ENCODE measurements around the gene MARF1. TPM values are rescaled to one million over a fixed set of nuclear protein-coding genes. Genes with fewer than 3 reads are reported as not detected.
A peak's percentile ranks its signal among the peaks of the same experiment; 100 is the strongest.

MARF1 gene
- total and polyA plus RNA-seq, 9 of the 15 experiments (the other 6 are each of a cell fraction or from before 2014, with no cell fraction given) = 4.7 to 33.2 (median 11.7) TPM

DNA sequence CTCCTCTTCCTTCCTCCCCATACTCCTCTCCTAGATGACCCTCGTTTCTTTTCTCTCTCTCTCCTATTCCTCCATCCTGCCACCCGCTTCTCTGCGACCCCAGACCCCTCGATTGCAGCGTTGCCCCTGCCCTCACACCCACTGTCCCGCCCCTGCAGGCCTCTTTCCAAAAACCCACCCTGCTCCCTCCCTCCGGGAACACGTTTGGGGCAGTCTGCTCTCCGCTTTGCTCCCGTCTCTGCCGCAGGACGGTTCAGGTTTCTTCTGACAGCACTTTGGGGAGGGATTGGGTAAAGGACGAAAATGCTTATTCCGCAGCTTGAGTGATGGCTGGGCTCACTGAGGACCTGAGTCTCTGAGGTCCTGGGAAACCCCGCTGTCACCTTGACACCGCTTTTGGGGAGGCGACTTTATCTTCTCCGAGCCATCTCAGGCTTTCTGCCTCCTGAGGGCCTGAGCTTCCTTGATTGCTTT is 7.8 kb upstream of the MARF1 start:
- TSS peak; percentile 45 for BruUV-seq (replicated peaks)
- ATAC-seq (peak; percentile 60), DNase-seq (ENCODE audit: extremely low read depth in 1 of 4, low spot score in 3 of 4) (peak; percentile 31 to 80 (median 48)), FAIRE-seq (peak; percentile 78)
- ChIA-PET CTCF (ENCODE audit: low intra/inter-chr PET ratio) (interaction anchor here (0.6 kb wide), 1 partner anchor 16 kb away, joined by 4 read pairs; no protein-coding TSS in a partner anchor), POLR2A (interaction anchor here (0.5 to 1.6 kb wide), 4 partner anchors 9 to 1640 kb away, joined by 3 to 8 read pairs (median 4); partner anchors contain the start of gene MARF1)
- Histone ChIP-seq H3K4me1 (replicated peaks in 1 of 2; ENCODE audit: control insufficient read depth in 2 of 2, insufficient read depth in 2 of 2, low read length in 2 of 2) (peaks cover 9 to 19% of the 10 kb centered on the region in 2 experiments; a peak in 3 of 5 replicates), H3K36me3 (ENCODE audit: control insufficient read depth, insufficient read depth, low read length) (peaks cover 17% of the 10 kb centered on the region; the same call in 2 of the 3 replicates), H3K9me1 (ENCODE audit: control insufficient read depth, insufficient read depth, low read length) (no peaks in the 10 kb centered on the region), H3K79me2 (ENCODE audit: control insufficient read depth, insufficient read depth, low read length) (peaks cover 52% of the 10 kb centered on the region), H3K27ac (ENCODE audit: extremely low read depth, low read depth, low read length) (peak overlapping the region; percentile 84), H4K20me1 (replicated peaks; ENCODE audit: control insufficient read depth, insufficient read depth, low read length) (0 out of 2 replicates have a peak, but pooled peaks cover 3% of the 10 kb centered on the region), H3K27me3 (ENCODE audit: control insufficient read depth in 2 of 2, insufficient read depth in 2 of 2, low read length in 2 of 2) (no peaks in the 10 kb centered on the region), H3K4me3 (peak overlapping the region; percentile 85), H2AFZ (ENCODE audit: low read depth, low read length) (peak overlapping the region; percentile 86), H3K4me2 (ENCODE audit: insufficient read depth, low read length) (peak overlapping the region; percentile 89), H3K9ac (ENCODE audit: insufficient read depth in 1 of 2, low read depth in 2 of 2, low read length in 2 of 2) (peak overlapping the region; percentile 90 to 96), H3K9me3 (replicated peaks; ENCODE audit: control insufficient read depth, insufficient read depth, low read depth, low read length) (no peaks in the 10 kb centered on the region)
- intact Hi-C loops (cut with micrococcal nuclease) = no loop called here
- in situ Hi-C loops (cut with MboI) = no loop called here
- 0% methylated on average over 14 of the region's 18 CpGs for WGBS (ENCODE audit: insufficient coverage, low coverage, missing lambda C conversion rate)
- 0 out of 2 replicates have a peak, but pooled peaks have one; percentile 23 for TF ChIP-seq TRIM28 (IDR thresholded peaks at IDR 0.05)
- no peak for TF ChIP-seq MEF2D (tag; conservative IDR thresholded peaks at IDR 0.05; ENCODE audit: low read depth)
- 0 out of 2 replicates have a peak, but pooled peaks have one; percentile 28 for TF ChIP-seq MTA1 (IDR thresholded peaks at IDR 0.05; ENCODE audit: borderline replicate concordance)
- TF ChIP-seq, protein P1, sequence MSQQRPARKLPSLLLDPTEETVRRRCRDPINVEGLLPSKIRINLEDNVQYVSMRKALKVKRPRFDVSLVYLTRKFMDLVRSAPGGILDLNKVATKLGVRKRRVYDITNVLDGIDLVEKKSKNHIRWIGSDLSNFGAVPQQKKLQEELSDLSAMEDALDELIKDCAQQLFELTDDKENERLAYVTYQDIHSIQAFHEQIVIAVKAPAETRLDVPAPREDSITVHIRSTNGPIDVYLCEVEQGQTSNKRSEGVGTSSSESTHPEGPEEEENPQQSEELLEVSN (IDR thresholded peaks at IDR 0.05; ENCODE audit: borderline replicate concordance in 1 of 2, extremely low read depth in 1 of 2, insufficient read depth in 1 of 2, insufficient read length in 1 of 2, low read depth in 1 of 2, low read length in 1 of 2, poor library complexity in 1 of 2, severe bottlenecking in 1 of 2) = no peak
- peak; percentile 22; the same call in 1 of the 2 replicates for TF ChIP-seq SMARCA4 (IDR thresholded peaks at IDR 0.05)
- no peak for TF ChIP-seq ZNF354B (CRISPR knock-in tag; IDR thresholded peaks at IDR 0.05)
- TF ChIP-seq ARID2 (IDR thresholded peaks at IDR 0.05) = 0 out of 2 replicates have a peak, but pooled peaks have one; percentile 3
- TF ChIP-seq RAD21 (CRISPR knock-in tag; conservative IDR thresholded peaks at IDR 0.05 in 1 of 2, IDR thresholded peaks at IDR 0.05 in 1 of 2) = no peak
- TF ChIP-seq FOXK2 (conservative IDR thresholded peaks at IDR 0.05 in 1 of 2, IDR thresholded peaks at IDR 0.05 in 1 of 2; ENCODE audit: low read depth in 2 of 2) = peak in 1 of 2 experiments; percentile 27; a peak in 1 of 4 replicates
- TF ChIP-seq, protein P2, sequence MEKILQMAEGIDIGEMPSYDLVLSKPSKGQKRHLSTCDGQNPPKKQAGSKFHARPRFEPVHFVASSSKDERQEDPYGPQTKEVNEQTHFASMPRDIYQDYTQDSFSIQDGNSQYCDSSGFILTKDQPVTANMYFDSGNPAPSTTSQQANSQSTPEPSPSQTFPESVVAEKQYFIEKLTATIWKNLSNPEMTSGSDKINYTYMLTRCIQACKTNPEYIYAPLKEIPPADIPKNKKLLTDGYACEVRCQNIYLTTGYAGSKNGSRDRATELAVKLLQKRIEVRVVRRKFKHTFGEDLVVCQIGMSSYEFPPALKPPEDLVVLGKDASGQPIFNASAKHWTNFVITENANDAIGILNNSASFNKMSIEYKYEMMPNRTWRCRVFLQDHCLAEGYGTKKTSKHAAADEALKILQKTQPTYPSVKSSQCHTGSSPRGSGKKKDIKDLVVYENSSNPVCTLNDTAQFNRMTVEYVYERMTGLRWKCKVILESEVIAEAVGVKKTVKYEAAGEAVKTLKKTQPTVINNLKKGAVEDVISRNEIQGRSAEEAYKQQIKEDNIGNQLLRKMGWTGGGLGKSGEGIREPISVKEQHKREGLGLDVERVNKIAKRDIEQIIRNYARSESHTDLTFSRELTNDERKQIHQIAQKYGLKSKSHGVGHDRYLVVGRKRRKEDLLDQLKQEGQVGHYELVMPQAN (IDR thresholded peaks at IDR 0.05; ENCODE audit: borderline replicate concordance) = peak; percentile 11; the same call in 1 of the 2 replicates
- TF ChIP-seq, protein P3, sequence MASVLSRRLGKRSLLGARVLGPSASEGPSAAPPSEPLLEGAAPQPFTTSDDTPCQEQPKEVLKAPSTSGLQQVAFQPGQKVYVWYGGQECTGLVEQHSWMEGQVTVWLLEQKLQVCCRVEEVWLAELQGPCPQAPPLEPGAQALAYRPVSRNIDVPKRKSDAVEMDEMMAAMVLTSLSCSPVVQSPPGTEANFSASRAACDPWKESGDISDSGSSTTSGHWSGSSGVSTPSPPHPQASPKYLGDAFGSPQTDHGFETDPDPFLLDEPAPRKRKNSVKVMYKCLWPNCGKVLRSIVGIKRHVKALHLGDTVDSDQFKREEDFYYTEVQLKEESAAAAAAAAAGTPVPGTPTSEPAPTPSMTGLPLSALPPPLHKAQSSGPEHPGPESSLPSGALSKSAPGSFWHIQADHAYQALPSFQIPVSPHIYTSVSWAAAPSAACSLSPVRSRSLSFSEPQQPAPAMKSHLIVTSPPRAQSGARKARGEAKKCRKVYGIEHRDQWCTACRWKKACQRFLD (CRISPR knock-in tag; IDR thresholded peaks at IDR 0.05) = 0 out of 2 replicates have a peak, but pooled peaks have one; percentile 9
- peak; percentile 48; the same call in 1 of the 2 replicates for TF ChIP-seq CTBP1 (IDR thresholded peaks at IDR 0.05; ENCODE audit: borderline replicate concordance)
- peak in 1 of 2 experiments; percentile 41; a peak in 1 of 4 replicates for TF ChIP-seq ARNT (IDR thresholded peaks at IDR 0.05)
- no peak for TF ChIP-seq ZNF274 (IDR thresholded peaks at IDR 0.05; ENCODE audit: borderline replicate concordance, low read depth, low read length)
- TF ChIP-seq SAP30 (IDR thresholded peaks at IDR 0.05; ENCODE audit: borderline replicate concordance, insufficient read depth, low read depth, low read length, poor library complexity, severe bottlenecking) = peak; percentile 40
- TF ChIP-seq HDAC2 (IDR thresholded peaks at IDR 0.05) = peak; percentile 58; the same call in 1 of the 2 replicates
